Measurements from ENCODE around the gene KIAA0930.

- TF ChIP-seq, protein P1, sequence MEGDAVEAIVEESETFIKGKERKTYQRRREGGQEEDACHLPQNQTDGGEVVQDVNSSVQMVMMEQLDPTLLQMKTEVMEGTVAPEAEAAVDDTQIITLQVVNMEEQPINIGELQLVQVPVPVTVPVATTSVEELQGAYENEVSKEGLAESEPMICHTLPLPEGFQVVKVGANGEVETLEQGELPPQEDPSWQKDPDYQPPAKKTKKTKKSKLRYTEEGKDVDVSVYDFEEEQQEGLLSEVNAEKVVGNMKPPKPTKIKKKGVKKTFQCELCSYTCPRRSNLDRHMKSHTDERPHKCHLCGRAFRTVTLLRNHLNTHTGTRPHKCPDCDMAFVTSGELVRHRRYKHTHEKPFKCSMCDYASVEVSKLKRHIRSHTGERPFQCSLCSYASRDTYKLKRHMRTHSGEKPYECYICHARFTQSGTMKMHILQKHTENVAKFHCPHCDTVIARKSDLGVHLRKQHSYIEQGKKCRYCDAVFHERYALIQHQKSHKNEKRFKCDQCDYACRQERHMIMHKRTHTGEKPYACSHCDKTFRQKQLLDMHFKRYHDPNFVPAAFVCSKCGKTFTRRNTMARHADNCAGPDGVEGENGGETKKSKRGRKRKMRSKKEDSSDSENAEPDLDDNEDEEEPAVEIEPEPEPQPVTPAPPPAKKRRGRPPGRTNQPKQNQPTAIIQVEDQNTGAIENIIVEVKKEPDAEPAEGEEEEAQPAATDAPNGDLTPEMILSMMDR (IDR thresholded peaks at IDR 0.05) = no peak
- no peak for TF ChIP-seq POLR2A (IDR thresholded peaks at IDR 0.05)
These were observed 38.9 kb downstream of the KIAA0930 start for GRCh38 chr22:45201678-45202332.
